Right hindlimb (tissue), 1 donor: ENCODE measurements around the gene OMP.
A peak's percentile ranks its signal among the peaks of the same experiment; 100 is the strongest.

Source experiments
- DNase-seq: peaks from one replicate; pipeline ENCODE4 v3.0.0-alpha.2; 2018

The OMP gene

GRCh38 chr11:77069969-77070582 lies 32.6 kb upstream of the OMP start:
- DNase-seq: peak; percentile 10

DNA sequence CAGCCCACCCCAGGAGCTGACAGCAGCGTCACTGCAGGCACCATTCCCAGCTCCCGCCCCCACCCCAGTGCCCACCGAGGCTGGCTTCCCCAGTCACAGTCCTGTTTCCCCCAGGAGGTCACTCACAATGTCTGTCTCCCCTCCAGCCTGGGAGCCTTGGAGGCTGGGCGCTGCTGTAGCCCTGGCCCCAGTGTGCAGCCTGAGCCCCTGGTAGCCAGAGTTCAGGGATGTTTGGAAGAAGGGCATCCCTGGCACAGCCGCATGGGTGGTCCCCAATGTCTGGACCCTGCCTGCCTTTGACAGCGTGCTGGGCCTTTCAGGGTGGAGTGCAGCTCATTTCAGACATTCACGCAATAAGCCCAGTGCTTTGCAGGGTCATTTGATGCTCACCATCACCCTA lies 31.6 kb upstream of the OMP start:
- peak; percentile 12 for DNase-seq

- peak; percentile 12 for DNase-seq
Measured at GRCh38 chr11:77071671-77072605, 30.7 kb upstream of the OMP start.

DNA sequence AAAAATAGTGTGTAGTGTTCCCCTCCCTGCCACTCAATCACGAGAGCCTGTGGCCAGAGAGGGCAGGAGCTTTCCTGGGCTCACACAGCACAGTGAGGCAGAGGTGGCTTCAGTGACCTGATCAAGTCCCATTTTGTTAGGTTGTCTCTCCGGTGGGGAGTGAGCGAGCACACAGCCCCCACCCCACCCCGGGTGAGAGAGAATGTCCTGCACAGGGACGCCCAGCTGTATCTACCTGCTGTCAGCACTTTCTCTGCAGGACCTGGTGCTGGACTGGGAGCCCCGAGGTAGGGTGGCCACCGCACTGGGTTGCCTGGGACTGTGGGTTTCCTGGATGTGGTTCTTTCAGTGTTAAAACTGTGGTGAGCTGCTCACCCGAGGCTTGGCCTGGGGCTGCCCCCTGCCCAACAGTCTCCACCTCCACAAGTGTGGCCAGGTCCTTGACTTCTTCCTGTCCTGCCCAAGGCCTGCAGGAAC lies 29.8 kb upstream of the OMP start:
- no peak for DNase-seq

DNA sequence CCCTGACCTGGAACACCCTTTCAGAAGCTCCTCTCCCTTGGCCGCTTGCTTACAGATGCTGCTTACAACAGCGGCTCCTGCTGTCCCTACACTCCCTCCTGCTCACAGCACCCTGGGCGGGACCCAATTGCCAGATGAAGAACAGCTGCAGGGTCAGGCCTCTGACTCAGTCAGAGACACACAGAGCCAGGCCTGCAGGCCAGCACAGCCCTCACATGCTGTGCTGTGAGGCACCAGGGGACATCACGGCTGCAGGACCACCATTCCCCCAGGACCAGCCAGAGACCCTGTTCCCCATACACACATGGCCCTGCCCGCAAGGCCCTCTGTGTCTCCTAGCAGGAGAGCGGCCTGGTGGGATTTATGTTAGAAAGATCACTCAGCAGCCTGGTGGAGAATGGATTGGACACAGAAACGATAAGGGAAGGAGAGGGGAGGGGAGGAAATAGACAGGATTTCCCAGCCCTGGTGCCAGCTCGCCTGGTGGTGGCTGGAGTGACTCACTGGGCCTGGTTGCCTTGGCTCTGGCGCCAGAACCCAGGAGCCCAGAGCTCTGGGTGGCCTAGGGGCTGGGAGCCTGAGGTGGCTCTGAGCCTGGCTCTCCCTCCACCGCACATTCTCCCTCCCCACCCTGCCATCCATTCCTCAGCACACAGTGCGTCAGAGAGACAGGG lies 29.2 kb upstream of the OMP start:
- DNase-seq: peak; percentile 93

DNA sequence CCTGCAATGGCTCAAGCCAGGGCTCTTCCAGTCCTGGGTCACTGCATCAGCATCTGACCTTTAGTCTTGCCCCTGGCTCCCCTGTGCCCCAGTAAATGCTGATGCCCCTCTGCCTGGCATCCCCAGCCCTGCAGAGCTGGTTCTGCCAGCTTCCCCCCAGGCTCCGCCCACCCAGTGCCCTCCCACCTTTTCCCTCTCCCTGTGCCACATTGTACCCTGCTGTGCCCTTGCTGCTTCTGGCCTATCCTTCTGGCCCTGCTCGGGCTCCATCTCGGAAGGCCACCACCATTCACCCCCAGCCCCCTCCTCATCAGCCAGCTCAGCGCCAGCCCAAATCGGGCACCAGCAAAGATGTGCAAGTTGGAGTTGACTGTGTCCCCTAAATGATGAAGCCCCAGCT lies 28.4 kb upstream of the OMP start:
- DNase-seq: peak; percentile 19

- DNase-seq: peak; percentile 6
Measured at GRCh38 chr11:77074626-77075221, 27.9 kb upstream of the OMP start.

- DNase-seq: peak; percentile 8
Measured at GRCh38 chr11:77075425-77075905, 27.2 kb upstream of the OMP start.

DNA sequence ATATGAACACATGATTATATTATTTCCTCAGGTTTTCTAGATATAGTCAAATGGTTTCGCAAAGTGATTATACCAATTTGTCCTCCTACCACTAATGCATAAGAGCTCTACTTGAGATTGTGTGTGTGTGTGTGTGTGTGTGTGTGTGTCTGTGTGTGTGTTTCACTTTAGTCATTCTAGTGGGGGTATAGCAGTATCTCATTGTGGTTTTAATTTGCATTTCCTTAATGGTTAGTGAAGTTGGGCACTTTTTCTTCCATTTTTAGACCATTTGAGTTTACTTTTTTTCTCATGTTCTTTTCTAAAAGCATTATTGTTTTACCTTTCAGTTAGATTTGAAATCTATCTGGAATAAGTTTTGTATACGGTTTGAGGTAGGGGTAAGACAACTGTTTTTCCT lies 23.0 kb upstream of the OMP start:
- no peak for DNase-seq

DNA sequence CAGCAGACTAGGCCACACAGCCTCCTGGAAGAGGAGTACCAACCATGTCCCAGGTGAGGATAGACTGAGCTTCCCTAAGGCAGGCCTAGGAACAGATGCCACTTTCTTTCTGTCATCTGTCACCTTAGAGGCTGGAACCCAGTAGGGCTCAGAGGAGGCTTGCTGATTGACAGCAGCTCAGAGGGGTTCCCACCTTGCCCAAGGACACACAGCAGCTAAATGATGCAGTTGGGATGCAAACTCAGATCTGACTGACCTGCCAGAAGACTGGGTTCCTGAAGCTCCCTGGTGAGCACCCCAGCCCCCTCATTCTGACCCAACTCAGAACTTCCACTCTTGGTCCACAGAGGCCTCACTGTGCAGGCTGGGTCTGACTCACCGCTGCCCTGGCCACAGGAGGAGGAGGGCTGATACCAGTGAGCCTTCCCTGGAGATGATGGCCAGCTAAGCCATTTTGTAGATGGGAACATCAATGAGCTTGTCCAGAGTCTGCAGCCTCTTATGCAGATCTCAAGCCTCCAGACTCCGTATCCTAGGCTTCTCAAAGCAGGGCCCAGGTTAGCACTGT lies 21.9 kb upstream of the OMP start:
- DNase-seq: no peak

DNA sequence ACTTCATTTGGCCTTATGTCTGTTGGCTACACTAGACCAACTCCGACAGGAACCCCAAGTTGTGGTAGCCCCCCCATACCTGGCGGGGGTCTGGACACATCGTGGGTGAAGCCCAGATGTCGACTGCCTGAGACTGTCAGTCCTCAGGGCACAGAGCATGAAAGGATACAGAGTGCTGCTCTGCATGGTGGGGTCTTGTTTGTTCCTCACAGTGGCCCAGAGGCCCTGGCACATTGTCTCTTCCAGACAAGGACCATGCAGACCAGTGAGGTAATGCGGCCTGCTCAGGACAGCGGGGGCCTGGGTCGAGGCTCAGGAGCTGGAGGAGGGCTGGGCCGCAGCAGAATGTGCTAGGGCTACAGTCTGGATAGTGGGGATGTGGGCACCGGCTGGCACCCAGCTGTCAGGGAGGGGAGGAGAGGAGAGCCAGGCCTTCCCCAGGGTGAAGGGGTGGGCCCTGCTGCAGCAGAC lies 21.2 kb upstream of the OMP start:
- DNase-seq: peak; percentile 15

- peak; percentile 9 for DNase-seq
Measured at GRCh38 chr11:77081976-77082836, 20.4 kb upstream of the OMP start.

GRCh38 chr11:77082838-77083565 lies 19.6 kb upstream of the OMP start:
- peak; percentile 69 for DNase-seq

DNA sequence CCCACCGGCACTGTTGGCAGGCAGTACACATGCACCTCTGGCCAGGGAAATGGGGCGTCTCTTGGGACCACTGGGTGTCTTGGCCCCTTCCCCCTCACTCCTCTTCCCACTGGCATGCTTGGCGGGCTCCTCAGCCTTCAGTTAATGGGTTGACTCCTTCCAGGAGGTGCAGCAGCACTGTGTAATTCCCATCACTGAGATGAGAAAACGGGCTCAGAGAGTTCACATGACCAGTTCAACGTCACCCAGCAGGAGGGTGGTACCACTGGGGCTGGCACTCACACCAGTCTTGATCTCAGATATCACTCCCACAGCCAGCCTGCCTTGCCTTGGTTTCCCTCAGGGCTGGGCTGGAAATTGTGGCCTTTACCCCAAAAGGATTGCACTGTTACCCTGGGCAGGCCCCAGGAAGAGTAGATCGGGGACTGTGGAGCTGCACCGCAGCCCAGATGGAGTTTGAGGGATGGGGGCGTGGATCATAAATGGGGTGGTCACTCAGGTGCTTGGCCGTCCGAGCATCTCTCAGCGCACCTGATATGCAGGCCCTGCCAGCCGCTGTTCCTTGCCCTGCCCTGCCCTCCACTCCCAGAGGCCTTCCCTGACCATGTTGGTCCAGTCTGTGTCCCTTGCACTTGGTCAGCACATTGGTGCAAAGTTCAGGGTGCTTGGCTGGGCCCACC lies 18.9 kb upstream of the OMP start:
- DNase-seq: peak; percentile 14

- DNase-seq: peak; percentile 11
Measured at GRCh38 chr11:77084581-77085191, 18.0 kb upstream of the OMP start.

DNA sequence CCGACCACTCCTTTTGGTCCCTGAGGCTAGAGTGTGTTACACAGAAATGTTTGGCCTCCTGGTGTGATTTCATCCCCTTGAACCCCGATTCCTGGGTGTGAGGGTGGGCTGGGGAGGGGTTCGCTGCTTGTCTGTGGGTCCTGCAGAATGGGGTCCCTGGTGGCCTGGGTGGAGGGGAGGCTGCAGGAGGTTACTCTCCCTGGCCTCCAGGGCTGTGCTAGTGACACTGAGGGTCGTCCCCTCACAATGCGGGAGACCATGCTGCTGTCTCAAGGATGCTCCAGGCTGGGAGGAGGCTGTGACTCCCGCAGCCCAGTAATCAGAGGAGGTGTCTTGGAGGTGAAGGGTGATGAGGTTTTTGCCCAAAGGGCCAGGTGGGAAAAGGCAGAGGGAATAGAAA lies 17.0 kb upstream of the OMP start:
- peak; percentile 2 for DNase-seq

DNA sequence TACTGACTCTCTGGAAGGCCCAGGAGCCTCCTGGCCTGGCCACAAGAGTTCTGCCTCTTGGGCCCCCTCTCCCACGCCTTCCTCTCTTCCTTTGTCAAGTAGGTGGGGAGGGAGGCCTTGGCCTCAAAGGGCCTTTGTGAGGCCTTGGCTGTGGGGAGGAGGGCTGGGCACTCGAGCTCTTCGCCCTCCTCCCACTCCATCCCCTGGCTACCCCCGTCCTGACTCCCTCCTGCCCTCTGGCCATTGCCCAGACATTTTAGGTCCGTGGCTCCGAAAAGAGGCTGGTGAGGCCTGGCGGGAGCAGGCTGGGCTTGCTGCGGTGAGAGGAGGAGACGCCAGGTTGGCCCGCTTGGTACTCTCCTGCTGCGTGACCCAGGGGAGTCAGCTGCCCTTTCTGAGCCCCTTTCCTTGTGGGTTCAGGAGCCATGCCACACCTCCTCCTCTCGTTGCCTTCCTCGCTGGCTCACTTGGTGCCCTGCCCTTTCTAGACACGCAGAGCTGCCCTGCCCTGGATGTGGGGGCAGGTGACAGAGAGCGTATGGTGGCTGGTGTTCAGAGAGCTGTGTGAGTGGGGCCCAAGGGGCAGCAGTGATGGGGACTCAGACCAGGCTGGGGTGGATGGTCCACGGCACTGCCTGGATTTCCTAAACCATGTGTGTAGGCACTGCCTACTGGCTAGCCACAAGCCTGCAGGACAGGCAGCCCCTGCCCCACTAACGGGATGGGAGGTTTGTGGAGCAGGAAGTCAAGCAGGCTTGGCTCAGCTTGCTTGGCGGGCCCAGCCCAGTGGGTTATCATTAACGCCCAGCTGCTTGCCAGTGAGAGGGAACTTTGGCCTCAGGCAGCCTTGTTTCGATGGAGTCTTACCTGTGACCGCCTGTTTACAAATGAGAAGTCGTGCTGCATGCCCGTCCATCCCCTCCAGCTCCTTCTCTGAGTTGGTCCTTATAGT lies 15.8 kb upstream of the OMP start:
- DNase-seq: peak; percentile 17

DNA sequence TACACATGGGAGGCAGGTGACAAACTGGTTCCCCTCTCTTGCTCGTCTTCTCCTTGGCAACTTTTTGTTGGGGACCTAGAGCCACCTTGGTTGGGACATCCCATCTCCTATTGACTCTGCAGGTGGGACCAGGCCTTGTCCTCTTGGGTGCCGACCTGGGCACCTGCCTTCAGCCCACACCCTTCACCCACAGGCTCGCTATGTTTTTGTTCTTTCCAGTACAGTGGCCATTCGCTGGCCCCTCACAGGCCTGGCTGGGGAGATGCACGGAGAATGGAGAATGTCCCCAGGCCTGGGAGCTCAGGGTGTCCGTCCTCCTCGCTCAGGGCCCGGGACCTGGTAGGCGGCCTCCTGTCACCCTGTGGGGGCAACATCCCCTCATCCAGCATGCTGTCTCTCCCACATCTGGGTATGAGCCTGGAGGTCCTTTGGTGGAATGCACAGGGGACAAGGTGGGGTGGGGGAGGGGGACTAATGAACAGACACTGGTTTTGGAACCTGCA lies 14.9 kb upstream of the OMP start:
- no peak for DNase-seq
